Fibroblast of pulmonary artery (primary cell): Measurements from ENCODE around the gene RAB40A.
A peak's percentile ranks its signal among the peaks of the same experiment; 100 is the strongest.
"Not testable (repeated sequence)": the region's sequence is repeated elsewhere in the genome, so short reads cannot be mapped to it uniquely, and the experiment has no call there.

ENCODE experiments used
- DNase-seq: peaks from one replicate; pipeline ENCODE4 v3.0.0-alpha.2; 2010; ENCODE audit warnings: low read depth
- H3K4me3 ChIP-seq: replicated peaks from 2 replicates; pipeline ENCODE4 v1.5.1; 2011; ENCODE audit warnings: low read depth, mild to moderate bottlenecking, control low read depth, low read length, moderate library complexity
- CTCF ChIP-seq: IDR thresholded peaks from 2 replicates; pipeline ENCODE4 v1.5.1; 2011; ENCODE audit warnings: mild to moderate bottlenecking, control low read depth, low read length, inconsistent platforms; ENCODE audit errors: missing control alignments

RAB40A gene

GRCh38 chrX:103489733-103490132, 29.6 kb downstream of the RAB40A start:
- peak; percentile 43 for DNase-seq
- H3K4me3 ChIP-seq = not testable (repeated sequence)
- peak; percentile 57 for TF ChIP-seq CTCF

- no peak overlapping the region for H3K4me3 ChIP-seq
- DNase-seq = no peak
- no peak for TF ChIP-seq CTCF
Observed at GRCh38 chrX:103488794-103489193, 30.5 kb downstream of the RAB40A start.

- DNase-seq = peak; percentile 39
- peak; percentile 46 for TF ChIP-seq CTCF
- no peak overlapping the region for H3K4me3 ChIP-seq
Observed at GRCh38 chrX:103488332-103488731, 31.0 kb downstream of the RAB40A start.

GRCh38 chrX:103483720-103484119, 35.6 kb downstream of the RAB40A start:
- no peak for DNase-seq
- no peak overlapping the region for H3K4me3 ChIP-seq
- no peak for TF ChIP-seq CTCF

DNA sequence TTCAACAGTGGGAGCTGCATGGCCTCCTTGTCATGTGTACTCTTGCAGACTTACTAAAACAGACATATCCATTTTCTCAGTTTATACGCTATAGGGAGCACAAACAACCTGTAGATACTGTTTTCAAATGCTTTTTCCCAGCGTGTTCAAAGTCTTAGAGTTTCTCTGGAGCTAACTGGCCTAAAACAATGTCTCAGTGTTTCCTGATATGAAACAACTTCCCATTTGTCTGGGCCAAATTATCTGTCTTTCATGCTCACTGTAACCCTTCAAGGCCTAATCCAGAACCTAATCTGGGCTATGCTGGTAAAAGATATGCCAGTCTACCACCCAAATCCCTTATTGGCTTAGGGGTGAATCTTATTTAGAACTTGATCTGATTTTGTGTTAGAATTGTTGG, 38.8 kb downstream of the RAB40A start:
- no peak for DNase-seq
- TF ChIP-seq CTCF = no peak
- no peak overlapping the region for H3K4me3 ChIP-seq

DNA sequence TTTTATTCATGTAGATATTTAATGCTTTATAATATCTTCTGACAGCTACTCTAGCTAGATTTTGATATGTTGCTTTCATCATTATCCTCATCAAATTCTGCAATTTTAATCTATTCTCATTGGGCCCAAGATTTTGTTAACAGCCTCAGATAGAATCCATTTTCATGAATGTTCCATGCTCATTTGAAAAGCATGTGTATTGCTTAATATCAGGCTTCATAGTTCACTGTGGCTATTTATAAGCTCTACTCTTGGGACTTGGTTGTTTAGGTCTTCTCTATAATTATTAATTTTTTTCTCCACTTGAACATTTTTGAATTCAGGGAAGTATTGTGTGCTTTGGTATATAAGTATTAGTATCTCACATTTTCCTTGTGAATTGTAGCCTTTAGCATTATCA, 41.8 kb downstream of the RAB40A start:
- DNase-seq = no peak

More for the DNA sequence above, 41.8 kb downstream of the RAB40A start:
- no peak for TF ChIP-seq CTCF
- H3K4me3 ChIP-seq = no peak overlapping the region
